ENCODE measurements around the gene FOXP2.

Gene FOXP2

DNA sequence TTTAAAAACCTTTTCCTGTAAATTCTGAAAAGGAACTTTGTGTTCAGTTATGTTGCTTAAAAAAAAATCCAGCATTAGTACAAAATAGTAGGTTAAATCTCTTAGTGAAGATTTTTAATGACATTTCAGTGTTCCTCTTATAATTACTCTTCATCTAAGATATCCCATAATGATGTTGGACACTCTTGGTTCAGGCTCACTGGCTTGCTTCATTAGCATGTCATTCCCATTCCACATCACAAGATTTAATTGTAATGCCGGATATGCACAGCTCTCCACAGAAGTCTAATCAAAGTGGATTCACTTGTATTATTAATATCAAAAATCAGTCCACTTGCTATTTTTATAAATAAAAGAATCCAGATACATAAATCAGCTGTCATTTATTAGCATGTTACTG lies 327.3 kb downstream of the FOXP2 start:
- ATAC-seq, result no peak
- TF ChIP-seq ZNF8 (CRISPR knock-in tag; IDR thresholded peaks at IDR 0.05), result no peak
- TF ChIP-seq, protein P1, sequence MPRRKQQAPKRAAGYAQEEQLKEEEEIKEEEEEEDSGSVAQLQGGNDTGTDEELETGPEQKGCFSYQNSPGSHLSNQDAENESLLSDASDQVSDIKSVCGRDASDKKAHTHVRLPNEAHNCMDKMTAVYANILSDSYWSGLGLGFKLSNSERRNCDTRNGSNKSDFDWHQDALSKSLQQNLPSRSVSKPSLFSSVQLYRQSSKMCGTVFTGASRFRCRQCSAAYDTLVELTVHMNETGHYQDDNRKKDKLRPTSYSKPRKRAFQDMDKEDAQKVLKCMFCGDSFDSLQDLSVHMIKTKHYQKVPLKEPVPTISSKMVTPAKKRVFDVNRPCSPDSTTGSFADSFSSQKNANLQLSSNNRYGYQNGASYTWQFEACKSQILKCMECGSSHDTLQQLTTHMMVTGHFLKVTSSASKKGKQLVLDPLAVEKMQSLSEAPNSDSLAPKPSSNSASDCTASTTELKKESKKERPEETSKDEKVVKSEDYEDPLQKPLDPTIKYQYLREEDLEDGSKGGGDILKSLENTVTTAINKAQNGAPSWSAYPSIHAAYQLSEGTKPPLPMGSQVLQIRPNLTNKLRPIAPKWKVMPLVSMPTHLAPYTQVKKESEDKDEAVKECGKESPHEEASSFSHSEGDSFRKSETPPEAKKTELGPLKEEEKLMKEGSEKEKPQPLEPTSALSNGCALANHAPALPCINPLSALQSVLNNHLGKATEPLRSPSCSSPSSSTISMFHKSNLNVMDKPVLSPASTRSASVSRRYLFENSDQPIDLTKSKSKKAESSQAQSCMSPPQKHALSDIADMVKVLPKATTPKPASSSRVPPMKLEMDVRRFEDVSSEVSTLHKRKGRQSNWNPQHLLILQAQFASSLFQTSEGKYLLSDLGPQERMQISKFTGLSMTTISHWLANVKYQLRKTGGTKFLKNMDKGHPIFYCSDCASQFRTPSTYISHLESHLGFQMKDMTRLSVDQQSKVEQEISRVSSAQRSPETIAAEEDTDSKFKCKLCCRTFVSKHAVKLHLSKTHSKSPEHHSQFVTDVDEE (CRISPR knock-in tag; IDR thresholded peaks at IDR 0.05), result no peak
